ENCODE measurements around the gene ACSF3.

Gene ACSF3

GRCh38 chr16:89156740-89157645 lies 63.3 kb downstream of the ACSF3 start:
- no peak for TF ChIP-seq CTCF (conservative IDR thresholded peaks at IDR 0.05; ENCODE audit: low read length)
- no peak overlapping the region for H3K4me3 ChIP-seq (ENCODE audit: low read length)
- no peak for DNase-seq (ENCODE audit: low read depth)

- no peak for DNase-seq (ENCODE audit: low read depth)
- TF ChIP-seq CTCF (conservative IDR thresholded peaks at IDR 0.05; ENCODE audit: low read length): no peak
- H3K4me3 ChIP-seq (ENCODE audit: low read length): no peak overlapping the region
These were observed 64.1 kb downstream of the ACSF3 start for GRCh38 chr16:89157778-89158177.

GRCh38 chr16:89159066-89159849 lies 65.6 kb downstream of the ACSF3 start:
- no peak overlapping the region for H3K4me3 ChIP-seq (ENCODE audit: low read length)
- no peak for DNase-seq (ENCODE audit: low read depth)
- TF ChIP-seq CTCF (conservative IDR thresholded peaks at IDR 0.05; ENCODE audit: low read length): no peak

- H3K4me3 ChIP-seq (ENCODE audit: low read length): no peak overlapping the region
- no peak for DNase-seq (ENCODE audit: low read depth)
- no peak for TF ChIP-seq CTCF (conservative IDR thresholded peaks at IDR 0.05; ENCODE audit: low read length)
These were observed 66.2 kb downstream of the ACSF3 start for GRCh38 chr16:89159850-89160354.

GRCh38 chr16:89160977-89161701 lies 67.5 kb downstream of the ACSF3 start:
- H3K4me3 ChIP-seq (ENCODE audit: low read length): no peak overlapping the region
- no peak for DNase-seq (ENCODE audit: low read depth)
- TF ChIP-seq CTCF (conservative IDR thresholded peaks at IDR 0.05; ENCODE audit: low read length): no peak

- no peak overlapping the region for H3K4me3 ChIP-seq (ENCODE audit: low read length)
- no peak for DNase-seq (ENCODE audit: low read depth)
- TF ChIP-seq CTCF (conservative IDR thresholded peaks at IDR 0.05; ENCODE audit: low read length): no peak
These were observed 68.4 kb downstream of the ACSF3 start for GRCh38 chr16:89161763-89162713.
